Measurements from ENCODE around the gene SLC16A7.

GRCh38 chr12:59603754-59604153 is 7.9 kb downstream of the SLC16A7 start:
- TF ChIP-seq, protein P1, sequence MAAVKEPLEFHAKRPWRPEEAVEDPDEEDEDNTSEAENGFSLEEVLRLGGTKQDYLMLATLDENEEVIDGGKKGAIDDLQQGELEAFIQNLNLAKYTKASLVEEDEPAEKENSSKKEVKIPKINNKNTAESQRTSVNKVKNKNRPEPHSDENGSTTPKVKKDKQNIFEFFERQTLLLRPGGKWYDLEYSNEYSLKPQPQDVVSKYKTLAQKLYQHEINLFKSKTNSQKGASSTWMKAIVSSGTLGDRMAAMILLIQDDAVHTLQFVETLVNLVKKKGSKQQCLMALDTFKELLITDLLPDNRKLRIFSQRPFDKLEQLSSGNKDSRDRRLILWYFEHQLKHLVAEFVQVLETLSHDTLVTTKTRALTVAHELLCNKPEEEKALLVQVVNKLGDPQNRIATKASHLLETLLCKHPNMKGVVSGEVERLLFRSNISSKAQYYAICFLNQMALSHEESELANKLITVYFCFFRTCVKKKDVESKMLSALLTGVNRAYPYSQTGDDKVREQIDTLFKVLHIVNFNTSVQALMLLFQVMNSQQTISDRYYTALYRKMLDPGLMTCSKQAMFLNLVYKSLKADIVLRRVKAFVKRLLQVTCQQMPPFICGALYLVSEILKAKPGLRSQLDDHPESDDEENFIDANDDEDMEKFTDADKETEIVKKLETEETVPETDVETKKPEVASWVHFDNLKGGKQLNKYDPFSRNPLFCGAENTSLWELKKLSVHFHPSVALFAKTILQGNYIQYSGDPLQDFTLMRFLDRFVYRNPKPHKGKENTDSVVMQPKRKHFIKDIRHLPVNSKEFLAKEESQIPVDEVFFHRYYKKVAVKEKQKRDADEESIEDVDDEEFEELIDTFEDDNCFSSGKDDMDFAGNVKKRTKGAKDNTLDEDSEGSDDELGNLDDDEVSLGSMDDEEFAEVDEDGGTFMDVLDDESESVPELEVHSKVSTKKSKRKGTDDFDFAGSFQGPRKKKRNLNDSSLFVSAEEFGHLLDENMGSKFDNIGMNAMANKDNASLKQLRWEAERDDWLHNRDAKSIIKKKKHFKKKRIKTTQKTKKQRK (IDR thresholded peaks at IDR 0.05; ENCODE audit: borderline replicate concordance, low read depth, low read length), result no peak
- TF ChIP-seq CEBPB (tag; IDR thresholded peaks at IDR 0.05) (no peak), JUNB (CRISPR knock-in tag; conservative IDR thresholded peaks at IDR 0.05) (no peak), RNF2 (IDR thresholded peaks at IDR 0.05) (no peak), KAT8 (IDR thresholded peaks at IDR 0.05; ENCODE audit: low read depth) (no peak), BRF2 (IDR thresholded peaks at IDR 0.05; ENCODE audit: borderline replicate concordance, insufficient read depth, insufficient read length) (no peak), ETV5 (CRISPR knock-in tag; IDR thresholded peaks at IDR 0.05; ENCODE audit: low read depth) (no peak), FOXJ3 (CRISPR knock-in tag; IDR thresholded peaks at IDR 0.05) (no peak), POLR2AphosphoS5 (IDR thresholded peaks at IDR 0.05; ENCODE audit: control insufficient read depth, insufficient read depth, low read depth, low read length) (no peak), FOXA3 (CRISPR knock-in tag; conservative IDR thresholded peaks at IDR 0.05 in 1 of 2, IDR thresholded peaks at IDR 0.05 in 1 of 2) (no peak)
- TF ChIP-seq, protein P2, sequence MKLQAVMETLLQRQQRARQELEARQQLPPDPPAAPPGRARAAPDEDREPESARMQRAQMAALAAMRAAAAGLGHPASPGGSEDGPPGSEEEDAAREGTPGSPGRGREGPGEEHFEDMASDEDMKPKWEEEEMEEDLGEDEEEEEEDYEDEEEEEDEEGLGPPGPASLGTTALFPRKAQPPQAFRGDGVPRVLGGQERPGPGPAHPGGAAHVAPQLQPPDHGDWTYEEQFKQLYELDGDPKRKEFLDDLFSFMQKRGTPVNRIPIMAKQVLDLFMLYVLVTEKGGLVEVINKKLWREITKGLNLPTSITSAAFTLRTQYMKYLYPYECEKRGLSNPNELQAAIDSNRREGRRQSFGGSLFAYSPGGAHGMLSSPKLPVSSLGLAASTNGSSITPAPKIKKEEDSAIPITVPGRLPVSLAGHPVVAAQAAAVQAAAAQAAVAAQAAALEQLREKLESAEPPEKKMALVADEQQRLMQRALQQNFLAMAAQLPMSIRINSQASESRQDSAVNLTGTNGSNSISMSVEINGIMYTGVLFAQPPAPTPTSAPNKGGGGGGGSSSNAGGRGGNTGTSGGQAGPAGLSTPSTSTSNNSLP (IDR thresholded peaks at IDR 0.05; ENCODE audit: borderline replicate concordance, low read depth, low read length), result no peak
- TF ChIP-seq, protein P3, sequence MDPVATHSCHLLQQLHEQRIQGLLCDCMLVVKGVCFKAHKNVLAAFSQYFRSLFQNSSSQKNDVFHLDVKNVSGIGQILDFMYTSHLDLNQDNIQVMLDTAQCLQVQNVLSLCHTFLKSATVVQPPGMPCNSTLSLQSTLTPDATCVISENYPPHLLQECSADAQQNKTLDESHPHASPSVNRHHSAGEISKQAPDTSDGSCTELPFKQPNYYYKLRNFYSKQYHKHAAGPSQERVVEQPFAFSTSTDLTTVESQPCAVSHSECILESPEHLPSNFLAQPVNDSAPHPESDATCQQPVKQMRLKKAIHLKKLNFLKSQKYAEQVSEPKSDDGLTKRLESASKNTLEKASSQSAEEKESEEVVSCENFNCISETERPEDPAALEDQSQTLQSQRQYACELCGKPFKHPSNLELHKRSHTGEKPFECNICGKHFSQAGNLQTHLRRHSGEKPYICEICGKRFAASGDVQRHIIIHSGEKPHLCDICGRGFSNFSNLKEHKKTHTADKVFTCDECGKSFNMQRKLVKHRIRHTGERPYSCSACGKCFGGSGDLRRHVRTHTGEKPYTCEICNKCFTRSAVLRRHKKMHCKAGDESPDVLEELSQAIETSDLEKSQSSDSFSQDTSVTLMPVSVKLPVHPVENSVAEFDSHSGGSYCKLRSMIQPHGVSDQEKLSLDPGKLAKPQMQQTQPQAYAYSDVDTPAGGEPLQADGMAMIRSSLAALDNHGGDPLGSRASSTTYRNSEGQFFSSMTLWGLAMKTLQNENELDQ (CRISPR knock-in tag; IDR thresholded peaks at IDR 0.05; ENCODE audit: borderline replicate concordance), result no peak
- TF ChIP-seq, protein P4, sequence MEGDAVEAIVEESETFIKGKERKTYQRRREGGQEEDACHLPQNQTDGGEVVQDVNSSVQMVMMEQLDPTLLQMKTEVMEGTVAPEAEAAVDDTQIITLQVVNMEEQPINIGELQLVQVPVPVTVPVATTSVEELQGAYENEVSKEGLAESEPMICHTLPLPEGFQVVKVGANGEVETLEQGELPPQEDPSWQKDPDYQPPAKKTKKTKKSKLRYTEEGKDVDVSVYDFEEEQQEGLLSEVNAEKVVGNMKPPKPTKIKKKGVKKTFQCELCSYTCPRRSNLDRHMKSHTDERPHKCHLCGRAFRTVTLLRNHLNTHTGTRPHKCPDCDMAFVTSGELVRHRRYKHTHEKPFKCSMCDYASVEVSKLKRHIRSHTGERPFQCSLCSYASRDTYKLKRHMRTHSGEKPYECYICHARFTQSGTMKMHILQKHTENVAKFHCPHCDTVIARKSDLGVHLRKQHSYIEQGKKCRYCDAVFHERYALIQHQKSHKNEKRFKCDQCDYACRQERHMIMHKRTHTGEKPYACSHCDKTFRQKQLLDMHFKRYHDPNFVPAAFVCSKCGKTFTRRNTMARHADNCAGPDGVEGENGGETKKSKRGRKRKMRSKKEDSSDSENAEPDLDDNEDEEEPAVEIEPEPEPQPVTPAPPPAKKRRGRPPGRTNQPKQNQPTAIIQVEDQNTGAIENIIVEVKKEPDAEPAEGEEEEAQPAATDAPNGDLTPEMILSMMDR (IDR thresholded peaks at IDR 0.05 in 2 of 3, conservative IDR thresholded peaks at IDR 0.05 in 1 of 3; ENCODE audit: insufficient read depth in 2 of 3, low read depth in 1 of 3, low read length in 3 of 3), result no peak
